ENCODE data around the gene ACER3.

DNA sequence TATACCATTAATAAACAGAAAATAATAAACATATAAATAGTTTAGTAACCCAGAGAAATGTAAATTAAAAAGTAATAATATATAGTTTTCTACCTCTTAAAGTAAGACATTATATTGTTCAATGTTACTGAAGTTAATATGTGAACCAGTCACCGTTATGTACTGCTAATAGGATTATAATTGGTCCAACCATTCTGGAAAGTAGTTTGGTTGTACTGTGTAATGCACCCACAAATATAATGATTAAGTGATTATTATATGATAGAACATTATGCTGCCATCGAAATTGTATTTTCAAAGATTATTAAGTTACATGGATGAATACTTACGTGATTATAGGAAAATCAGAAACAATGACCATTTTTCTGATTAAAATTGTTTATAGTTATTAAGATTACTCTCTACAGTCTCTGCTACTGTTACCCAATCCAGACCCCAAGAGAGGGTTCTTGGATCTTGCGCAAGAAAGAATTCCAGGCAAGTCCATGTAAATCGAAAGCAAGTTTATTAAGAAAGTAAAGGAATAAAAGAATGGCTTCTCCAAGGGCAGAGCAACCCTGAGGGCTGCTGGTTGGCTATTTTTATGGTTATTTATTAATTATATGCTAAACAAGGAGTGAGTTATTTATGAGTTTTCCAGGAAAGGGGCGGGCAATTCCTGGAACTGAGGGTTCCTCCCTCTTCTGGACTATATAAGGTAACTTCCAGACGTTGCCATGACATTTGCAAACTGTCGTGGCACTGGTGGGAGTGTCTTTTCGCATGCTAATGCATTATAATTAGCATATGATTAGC is 50.1 kb downstream of the ACER3 start:
- TF ChIP-seq, protein P1, sequence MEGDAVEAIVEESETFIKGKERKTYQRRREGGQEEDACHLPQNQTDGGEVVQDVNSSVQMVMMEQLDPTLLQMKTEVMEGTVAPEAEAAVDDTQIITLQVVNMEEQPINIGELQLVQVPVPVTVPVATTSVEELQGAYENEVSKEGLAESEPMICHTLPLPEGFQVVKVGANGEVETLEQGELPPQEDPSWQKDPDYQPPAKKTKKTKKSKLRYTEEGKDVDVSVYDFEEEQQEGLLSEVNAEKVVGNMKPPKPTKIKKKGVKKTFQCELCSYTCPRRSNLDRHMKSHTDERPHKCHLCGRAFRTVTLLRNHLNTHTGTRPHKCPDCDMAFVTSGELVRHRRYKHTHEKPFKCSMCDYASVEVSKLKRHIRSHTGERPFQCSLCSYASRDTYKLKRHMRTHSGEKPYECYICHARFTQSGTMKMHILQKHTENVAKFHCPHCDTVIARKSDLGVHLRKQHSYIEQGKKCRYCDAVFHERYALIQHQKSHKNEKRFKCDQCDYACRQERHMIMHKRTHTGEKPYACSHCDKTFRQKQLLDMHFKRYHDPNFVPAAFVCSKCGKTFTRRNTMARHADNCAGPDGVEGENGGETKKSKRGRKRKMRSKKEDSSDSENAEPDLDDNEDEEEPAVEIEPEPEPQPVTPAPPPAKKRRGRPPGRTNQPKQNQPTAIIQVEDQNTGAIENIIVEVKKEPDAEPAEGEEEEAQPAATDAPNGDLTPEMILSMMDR (IDR thresholded peaks at IDR 0.05) = no peak
- TF ChIP-seq POLR2A (IDR thresholded peaks at IDR 0.05) = no peak

Measured in upper lobe of left lung (tissue), 4 donors.